A549 (cell line): ENCODE measurements around the gene ECM2.

Experiments
- CBX8 ChIP-seq: fragments of 200-600 bp; sonication (generic); IDR thresholded peaks from 2 replicates; pipeline ENCODE4 v1.6.1; 2016
- JUN ChIP-seq, 2 experiments: fragments of >200 bp; sonication (Bioruptor Twin); formaldehyde crosslinking; IDR thresholded peaks; 2 replicates in 1 of 2; 3 replicates in 1 of 2; pipeline ENCODE4 v1.6.1; 2016 to 2017
- KDM1A ChIP-seq: fragments of 200-600 bp; sonication (generic); IDR thresholded peaks from 2 replicates; pipeline ENCODE4 v1.6.1; 2016; ENCODE audit warnings: low read depth, mild to moderate bottlenecking
- POLR2A ChIP-seq: IDR thresholded peaks from 2 replicates; pipeline ENCODE4 v1.6.1; 2012; ENCODE audit warnings: mild to moderate bottlenecking, low read length
- RAD21 ChIP-seq, 2 experiments: fragments of >200 bp in 1 of 2; sonication (Bioruptor Twin) in 1 of 2; formaldehyde crosslinking in 1 of 2; IDR thresholded peaks in 1 of 2; conservative IDR thresholded peaks in 1 of 2; 2 replicates in 1 of 2; 3 replicates in 1 of 2; pipeline ENCODE4 v1.6.1; 2012 to 2018; ENCODE audit warnings: inconsistent platforms in 1 of 2
- TF ChIP-seq, protein P1 (sequence below): fragments of >200 bp; sonication (Bioruptor Twin); formaldehyde crosslinking; IDR thresholded peaks from 3 replicates; pipeline ENCODE4 v1.5.1; 2016

DNA sequence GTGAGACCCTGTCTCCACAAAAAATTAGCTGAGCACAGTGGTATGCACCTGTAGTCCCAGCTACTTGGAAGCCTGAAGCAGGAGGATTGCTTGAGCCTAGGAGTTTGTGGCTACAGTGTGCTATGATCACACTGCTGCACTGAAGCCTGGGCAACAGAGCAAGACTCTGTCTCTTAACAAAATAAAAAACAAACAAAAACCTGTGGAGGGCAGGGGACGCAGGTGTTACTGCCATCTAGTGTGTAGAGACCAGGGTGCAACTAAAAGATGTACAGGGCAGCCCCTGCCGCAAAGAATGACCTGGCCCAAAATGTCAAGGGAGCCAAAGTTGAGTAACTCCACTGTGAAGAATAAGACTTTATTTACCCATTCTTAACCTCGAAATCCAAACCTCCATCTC, 80.6 kb downstream of the ECM2 start:
- TF ChIP-seq POLR2A, result no peak
- TF ChIP-seq, protein P1, sequence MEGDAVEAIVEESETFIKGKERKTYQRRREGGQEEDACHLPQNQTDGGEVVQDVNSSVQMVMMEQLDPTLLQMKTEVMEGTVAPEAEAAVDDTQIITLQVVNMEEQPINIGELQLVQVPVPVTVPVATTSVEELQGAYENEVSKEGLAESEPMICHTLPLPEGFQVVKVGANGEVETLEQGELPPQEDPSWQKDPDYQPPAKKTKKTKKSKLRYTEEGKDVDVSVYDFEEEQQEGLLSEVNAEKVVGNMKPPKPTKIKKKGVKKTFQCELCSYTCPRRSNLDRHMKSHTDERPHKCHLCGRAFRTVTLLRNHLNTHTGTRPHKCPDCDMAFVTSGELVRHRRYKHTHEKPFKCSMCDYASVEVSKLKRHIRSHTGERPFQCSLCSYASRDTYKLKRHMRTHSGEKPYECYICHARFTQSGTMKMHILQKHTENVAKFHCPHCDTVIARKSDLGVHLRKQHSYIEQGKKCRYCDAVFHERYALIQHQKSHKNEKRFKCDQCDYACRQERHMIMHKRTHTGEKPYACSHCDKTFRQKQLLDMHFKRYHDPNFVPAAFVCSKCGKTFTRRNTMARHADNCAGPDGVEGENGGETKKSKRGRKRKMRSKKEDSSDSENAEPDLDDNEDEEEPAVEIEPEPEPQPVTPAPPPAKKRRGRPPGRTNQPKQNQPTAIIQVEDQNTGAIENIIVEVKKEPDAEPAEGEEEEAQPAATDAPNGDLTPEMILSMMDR, result peak; percentile 53
- TF ChIP-seq CBX8, result no peak
- TF ChIP-seq KDM1A, result no peak
- TF ChIP-seq RAD21 (conservative IDR thresholded peaks at IDR 0.05 in 1 of 2, IDR thresholded peaks at IDR 0.05 in 1 of 2), result peak; percentile 38 to 46; a peak in 4 of 5 replicates
- TF ChIP-seq JUN (IDR thresholded peaks at IDR 0.05), result no peak
